GM23338 (cell line): ENCODE results near the gene KNOP1. TPM values are rescaled to one million over a fixed set of nuclear protein-coding genes. Genes with fewer than 3 reads are reported as not detected.

Experiments used
- ATAC-seq: fragments of 200-7000 bp; cut with Tn5 transposase; 3 replicates; pipeline ENCODE4 v1.9.1; 2020
- DNase-seq: peaks from one replicate; pipeline ENCODE4 v3.0.0-alpha.2; 2015; ENCODE audit warnings: low spot score
- H2AFZ ChIP-seq: fragments of 200-600 bp; sonication (generic); 2 replicates; pipeline ENCODE4 v1.8.0; 2016; ENCODE audit warnings: antibody characterized with exemption, mild to moderate bottlenecking, moderate library complexity
- H3F3A ChIP-seq: fragments of 200-600 bp; sonication (generic); replicated peaks from 2 replicates; pipeline ENCODE4 v1.8.0; 2017; ENCODE audit warnings: antibody characterized with exemption, mixed run types, low read depth
- H3K27ac ChIP-seq: fragments of 200-600 bp; sonication (generic); 2 replicates; pipeline ENCODE4 v1.6.1; 2016; ENCODE audit warnings: low read depth
- H3K27me3 ChIP-seq: fragments of 200-600 bp; sonication (generic); 2 replicates; pipeline ENCODE4 v1.8.0; 2016; ENCODE audit warnings: mild to moderate bottlenecking, mixed run types, moderate library complexity; ENCODE audit not compliant: insufficient read depth
- H3K36me3 ChIP-seq: fragments of 200-600 bp; sonication (generic); 2 replicates; pipeline ENCODE4 v1.8.0; 2016; ENCODE audit warnings: mild to moderate bottlenecking; ENCODE audit not compliant: insufficient read depth
- H3K4me1 ChIP-seq: fragments of 200-600 bp; sonication (generic); 2 replicates; pipeline ENCODE4 v1.8.0; 2016; ENCODE audit warnings: mild to moderate bottlenecking, moderate library complexity; ENCODE audit not compliant: insufficient read depth
- H3K4me2 ChIP-seq: fragments of 200-600 bp; sonication (generic); 2 replicates; pipeline ENCODE4 v1.7.1; 2017; ENCODE audit warnings: mixed run types
- H3K4me3 ChIP-seq: fragments of 200-600 bp; sonication (generic); 2 replicates; pipeline ENCODE4 v1.6.1; 2016; ENCODE audit warnings: mixed run types
- H3K79me2 ChIP-seq: fragments of 200-600 bp; sonication (generic); replicated peaks from 2 replicates; pipeline ENCODE4 v1.8.0; 2017; ENCODE audit warnings: mild to moderate bottlenecking; ENCODE audit not compliant: insufficient read depth
- H3K9me2 ChIP-seq: fragments of 200-600 bp; sonication (generic); 2 replicates; pipeline ENCODE4 v1.8.0; 2017; ENCODE audit not compliant: insufficient read depth
- H4K20me1 ChIP-seq: fragments of 200-600 bp; sonication (generic); replicated peaks from 2 replicates; pipeline ENCODE4 v1.8.0; 2017; ENCODE audit warnings: mild to moderate bottlenecking; ENCODE audit not compliant: insufficient read depth
- H3K27ac Mint-ChIP-seq: 2 replicates; pipeline ENCODE4 v1.8.0; 2020; ENCODE audit warnings: inconsistent platforms, mild to moderate bottlenecking, moderate library complexity, mixed read lengths
- H3K27me3 Mint-ChIP-seq: 3 replicates; pipeline ENCODE4 v1.8.0; 2022; ENCODE audit warnings: low read depth, mild to moderate bottlenecking, moderate library complexity, mixed read lengths, inconsistent platforms; ENCODE audit not compliant: insufficient read depth, poor library complexity
- H3K36me3 Mint-ChIP-seq: 3 replicates; pipeline ENCODE4 v1.8.0; 2021; ENCODE audit warnings: low read depth, mild to moderate bottlenecking, inconsistent platforms, moderate library complexity, mixed read lengths
- H3K4me1 Mint-ChIP-seq: 3 replicates; pipeline ENCODE4 v1.8.0; 2020; ENCODE audit warnings: mild to moderate bottlenecking, inconsistent platforms, mixed read lengths
- H3K4me3 Mint-ChIP-seq: 3 replicates; pipeline ENCODE4 v1.8.0; 2021; ENCODE audit warnings: moderate library complexity, mild to moderate bottlenecking, inconsistent platforms, mixed read lengths
- H3K9me3 Mint-ChIP-seq: 3 replicates; pipeline ENCODE4 v1.8.0; 2020; ENCODE audit warnings: moderate library complexity, mild to moderate bottlenecking, inconsistent platforms, mixed read lengths
- CREB1 ChIP-seq: fragments of 250-450 bp; sonication (Bioruptor Pico); IDR thresholded peaks from 2 replicates; pipeline ENCODE4 v1.5.0; 2020; ENCODE audit warnings: low read depth, mild to moderate bottlenecking, moderate library complexity
- EZH2 ChIP-seq: fragments of 200-600 bp; sonication (generic); IDR thresholded peaks from one replicate; pipeline ENCODE4 v1.8.0; 2017; ENCODE audit warnings: antibody characterized with exemption, mild to moderate bottlenecking, low read depth; ENCODE audit not compliant: unreplicated experiment
- EZH2phosphoT487 ChIP-seq: fragments of 200-600 bp; sonication (generic); IDR thresholded peaks from one replicate; pipeline ENCODE4 v1.8.1; 2018; ENCODE audit warnings: antibody characterized with exemption; ENCODE audit not compliant: unreplicated experiment
- JUNB ChIP-seq: IDR thresholded peaks from one replicate; pipeline ENCODE4 v1.6.1; 2016; ENCODE audit warnings: antibody characterized with exemption; ENCODE audit not compliant: unreplicated experiment
- NANOG ChIP-seq: IDR thresholded peaks from 2 replicates; pipeline ENCODE4 v1.6.1; 2016; ENCODE audit warnings: antibody characterized with exemption, borderline replicate concordance
- ZNF114 ChIP-seq: fragments of 250-450 bp; sonication (Bioruptor Pico); IDR thresholded peaks from 2 replicates; pipeline ENCODE4 v1.5.0; 2020; ENCODE audit warnings: mild to moderate bottlenecking, moderate library complexity
- ZNF331 ChIP-seq: fragments of 250-450 bp; sonication (Bioruptor Pico); IDR thresholded peaks from 2 replicates; pipeline ENCODE4 v1.5.0; 2020; ENCODE audit warnings: low read depth, mild to moderate bottlenecking, moderate library complexity
- ZNF462 ChIP-seq: fragments of 250-450 bp; sonication (Bioruptor Pico); IDR thresholded peaks from 2 replicates; pipeline ENCODE4 v1.5.0; 2020; ENCODE audit warnings: mild to moderate bottlenecking, moderate library complexity
- polyA plus RNA-seq: library from polyadenylated mRNA; unstranded; fragments of >200 nt; fragmentation: Nextera tagmentation; extraction: Ambion mirVana; gene quantifications from 2 replicates; pipeline ENCODE4 v1.2.1, GENCODE V29; 2016
- total RNA-seq: library from RNA; depleted of rRNA; stranded (reverse); fragments of >200 nt; shearing (Covaris generic); gene quantifications from 2 replicates; pipeline ENCODE4 v1.2.3, GENCODE V29; 2014

Gene KNOP1
- total and polyA plus RNA-seq, 2 experiments from 2014 or later: 57.7 to 190 TPM

- no peak overlapping the region for H2AFZ ChIP-seq
- no peaks in the 10 kb centered on the region for H3K4me1 ChIP-seq
- H3K36me3 Mint-ChIP-seq: peaks cover 86% of the 10 kb centered on the region
- no peak overlapping the region for H3K27ac ChIP-seq
- no peaks in the 10 kb centered on the region for H3K27me3 Mint-ChIP-seq
- 0 out of 2 replicates have a peak, but pooled peaks cover 3% of the 10 kb centered on the region for H3K79me2 ChIP-seq
- DNase-seq (no peak), ATAC-seq (no peak)
- H3K27ac Mint-ChIP-seq: no peak overlapping the region
- TF ChIP-seq EZH2phosphoT487 (no peak), ZNF462 (CRISPR knock-in tag) (no peak), JUNB (no peak), NANOG (no peak), EZH2 (no peak), CREB1 (no peak), ZNF331 (CRISPR knock-in tag) (no peak), ZNF114 (CRISPR knock-in tag) (no peak)
- no peaks in the 10 kb centered on the region for H3K27me3 ChIP-seq
- peaks cover 18% of the 10 kb centered on the region; the same call in 1 of the 2 replicates for H4K20me1 ChIP-seq
- no peak overlapping the region for H3K4me3 Mint-ChIP-seq
- H3K4me1 Mint-ChIP-seq: no peaks in the 10 kb centered on the region
- 0 out of 2 replicates have a peak, but pooled peaks cover 9% of the 10 kb centered on the region for H3F3A ChIP-seq
- H3K9me3 Mint-ChIP-seq: peaks cover 25% of the 10 kb centered on the region; the same call in 2 of the 3 replicates
- H3K4me3 ChIP-seq: no peak overlapping the region
- no peaks in the 10 kb centered on the region for H3K9me2 ChIP-seq
- no peak overlapping the region for H3K4me2 ChIP-seq
- H3K36me3 ChIP-seq: peaks cover 20% of the 10 kb centered on the region
These were observed 21.7 kb downstream of the KNOP1 start for GRCh38 chr16:19696328-19696727.
